GM12878 (cell line): ENCODE measurements around the gene HSD3B2. TPM values are rescaled to one million over a fixed set of nuclear protein-coding genes. Genes with fewer than 3 reads are reported as not detected.

Experiments
- ATAC-seq: fragments of 200-7000 bp; cut with Tn5 transposase; 3 replicates; pipeline ENCODE4 v1.9.1; 2020; ENCODE audit warnings: mild to moderate bottlenecking, moderate library complexity
- BruUV-seq: library from RNA; stranded (reverse); fragments of 400-500 nt; replicated peaks from 2 replicates; lab custom pipeline; 2021; lab: Mats Ljungman, UMichigan
- CTCF ChIA-PET: fragments of 300-600 bp; sonication (Branson Sonifier 250); formaldehyde crosslinking; extraction: SDS; loops from one replicate; lab custom pipeline; 2021; ENCODE audit warnings: inconsistent platforms; lab: Yijun Ruan, JAX
- POLR2A ChIA-PET: fragments of 350-600 bp; formaldehyde crosslinking; extraction: SDS; loops from one replicate; lab custom pipeline; 2021; ENCODE audit warnings: inconsistent platforms; lab: Charles Lee
- RAD21 ChIA-PET: fragments of 300-600 bp; sonication (Branson Sonifier 250); formaldehyde crosslinking; loops from one replicate; lab custom pipeline; 2023; ENCODE audit warnings: antibody characterized with exemption; ENCODE audit not compliant: unreplicated experiment; lab: Charles Lee
- SMC1A ChIA-PET: fragments of 300-600 bp; sonication (Branson Sonifier 250); formaldehyde crosslinking; loops from one replicate; lab custom pipeline; 2023; ENCODE audit not compliant: unreplicated experiment, uncharacterized antibody; lab: Charles Lee
- DNase-seq: peaks from one replicate; pipeline ENCODE4 v3.0.0-alpha.2; 2011; ENCODE audit warnings: low read depth, low spot score
- FAIRE-seq: peaks from 3 replicates; lab custom pipeline; 2011; peaks lifted over from hg19 to GRCh38; lab: Jason Lieb, UNC
- H2AFZ ChIP-seq: 2 replicates; pipeline ENCODE4 v1.6.0; 2011; ENCODE audit warnings: low read depth, low read length, control low read depth; ENCODE audit not compliant: control insufficient read depth
- H3K27ac ChIP-seq: 2 replicates; pipeline ENCODE4 v1.5.1; 2011; ENCODE audit warnings: control low read depth; ENCODE audit not compliant: control insufficient read depth, insufficient read depth
- H3K27me3 ChIP-seq, 2 experiments: replicated peaks in 1 of 2; 2 replicates each; pipeline versions ENCODE4 v1.6.0 to v1.6.1; 2011; ENCODE audit warnings: low read length in 1 of 2; ENCODE audit not compliant: control insufficient read depth in 2 of 2, insufficient read depth in 2 of 2
- H3K36me3 ChIP-seq, 2 experiments: 2 replicates each; pipeline ENCODE4 v1.5.1; 2011; ENCODE audit warnings: low read length in 1 of 2; ENCODE audit not compliant: control insufficient read depth in 2 of 2, insufficient read depth in 2 of 2
- H3K4me1 ChIP-seq: 2 replicates; pipeline ENCODE4 v1.6.1; 2011; ENCODE audit warnings: mild to moderate bottlenecking, low read length, moderate library complexity, mixed read lengths; ENCODE audit not compliant: control insufficient read depth, insufficient read depth
- H3K4me2 ChIP-seq: 2 replicates; pipeline ENCODE4 v1.6.0; 2011; ENCODE audit warnings: control low read depth; ENCODE audit not compliant: control insufficient read depth, insufficient read depth
- H3K4me3 ChIP-seq: fragments of 200-600 bp; sonication (generic); 2 replicates; pipeline ENCODE4 v1.5.1; 2016
- H3K79me2 ChIP-seq: 2 replicates; pipeline ENCODE4 v1.6.0; 2011; ENCODE audit warnings: low read length; ENCODE audit not compliant: control insufficient read depth, insufficient read depth
- H3K9ac ChIP-seq: 2 replicates; pipeline ENCODE4 v1.8.0; 2011; ENCODE audit warnings: low read length, control low read depth, mixed read lengths; ENCODE audit not compliant: control insufficient read depth, insufficient read depth
- H3K9me3 ChIP-seq: replicated peaks from 3 replicates; pipeline ENCODE4 v1.5.1; 2011; ENCODE audit warnings: mild to moderate bottlenecking, low read length; ENCODE audit not compliant: control insufficient read depth, insufficient read depth
- H4K20me1 ChIP-seq: 2 replicates; pipeline ENCODE4 v1.6.0; 2011; ENCODE audit not compliant: control insufficient read depth, insufficient read depth
- CBX5 ChIP-seq: sonication (generic); IDR thresholded peaks from 2 replicates; pipeline ENCODE4 v1.6.1; 2016; ENCODE audit warnings: low read depth, moderate library complexity, mild to moderate bottlenecking, inconsistent platforms
- CHD1 ChIP-seq: IDR thresholded peaks from 2 replicates; pipeline ENCODE4 v1.6.1; 2012; ENCODE audit warnings: low read depth, low read length, improper control_type of control experiment
- RCOR1 ChIP-seq: conservative IDR thresholded peaks from 2 replicates; pipeline ENCODE4 v1.6.1; 2012; ENCODE audit warnings: low read depth, low read length, improper control_type of control experiment
- SMC3 ChIP-seq: IDR thresholded peaks from 2 replicates; pipeline ENCODE4 v1.6.1; 2011; ENCODE audit warnings: low read length, improper control_type of control experiment, borderline replicate concordance
- WRNIP1 ChIP-seq: IDR thresholded peaks from 2 replicates; pipeline ENCODE4 v1.6.1; 2011; ENCODE audit warnings: low read depth, low read length, improper control_type of control experiment, borderline replicate concordance
- YBX1 ChIP-seq: fragments of 450-650 bp; IDR thresholded peaks from 2 replicates; pipeline ENCODE4 v1.6.1; 2016; ENCODE audit warnings: antibody characterized with exemption
- ZNF217 ChIP-seq: fragments of 450-650 bp; IDR thresholded peaks from 2 replicates; pipeline ENCODE4 v1.6.1; 2017; ENCODE audit warnings: antibody characterized with exemption, mild to moderate bottlenecking
- WGBS: methylation state at CpG from one replicate; pipeline ENCODE4 v1.1.6; 2016; ENCODE audit warnings: low lambda C conversion rate; ENCODE audit not compliant: insufficient replicate concordance, insufficient coverage; ENCODE audit errors: missing lambda C conversion rate; 5-methylcytosine and 5-hydroxymethylcytosine counted together
- in situ Hi-C: fragments of 300-500 bp; cut with MboI; formaldehyde crosslinking; loops from 9 replicates; pipeline ENCODE4 v1.14.3; 2018; ENCODE audit warnings: mixed read lengths
- intact Hi-C: fragments of 100-400 bp; cut with micrococcal nuclease; formaldehyde crosslinking; loops from one replicate; pipeline ENCODE4 v1.14.2; 2022; ENCODE audit not compliant: unreplicated experiment
- polyA plus RNA-seq, 11 experiments: library from polyadenylated mRNA; depleted of rRNA in 4 of 11; unstranded in 6 of 11; stranded (reverse) in 5 of 11; fragments of >200 nt; fragmentation: Nextera tagmentation in 4 of 11; fragmentation: Illumina TruSeq in 1 of 11; extraction: Ambion mirVana in 4 of 11; extraction: Trizol in 1 of 11; gene quantifications; 1 replicate in 1 of 11; 2 replicates in 10 of 11; pipeline versions ENCODE4 v1.2.1 to v1.2.3, GENCODE V29; 2011 to 2016; ENCODE audit warnings: inconsistent platforms in 2 of 11, missing spikeins in 2 of 11, low read depth in 1 of 11
- total RNA-seq, 4 experiments: library from RNA; depleted of rRNA in 3 of 4; stranded (reverse); fragments of >200 nt in 3 of 4; fragmentation: Illumina TruSeq in 1 of 4; extraction: Trizol in 1 of 4; gene quantifications; 2 replicates each; pipeline versions ENCODE4 v1.2.1 to v1.2.3, GENCODE V29; 2013 to 2021
- TF ChIP-seq, protein P1 (sequence below): fragments of 450-650 bp; IDR thresholded peaks from 2 replicates; pipeline ENCODE4 v1.6.1; 2017; ENCODE audit warnings: mild to moderate bottlenecking, low read depth, inconsistent platforms; ENCODE audit not compliant: poor library complexity, severe bottlenecking
- TF ChIP-seq, protein P2 (sequence below): fragments of 450-650 bp; IDR thresholded peaks from 2 replicates; pipeline ENCODE4 v1.6.1; 2017; ENCODE audit warnings: antibody characterized with exemption, mild to moderate bottlenecking, moderate library complexity

The HSD3B2 gene
- total and polyA plus RNA-seq, 10 of the 15 experiments (the other 5 are each of a cell fraction or from before 2014, with no cell fraction given): 0.56 TPM; not detected in 9

DNA sequence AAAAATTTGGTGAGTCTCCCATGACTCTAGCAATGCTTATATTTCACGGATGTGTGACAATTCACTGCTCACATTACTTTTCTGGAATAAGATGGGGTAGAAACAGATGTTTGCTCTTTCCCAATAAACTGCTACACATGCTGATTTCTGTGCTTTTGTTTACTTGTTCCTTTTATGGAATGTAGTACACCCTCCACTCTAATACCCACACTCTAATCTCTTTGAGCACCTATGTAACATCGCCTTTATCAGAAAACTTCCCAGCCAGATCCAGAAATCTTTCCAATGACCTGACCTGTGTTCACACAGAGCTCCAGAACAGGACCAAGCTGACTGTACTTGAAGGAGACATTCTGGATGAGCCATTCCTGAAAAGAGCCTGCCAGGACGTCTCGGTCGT, 4.2 kb downstream of the HSD3B2 start:
- H4K20me1 ChIP-seq: no peaks in the 10 kb centered on the region
- TF ChIP-seq, protein P1, sequence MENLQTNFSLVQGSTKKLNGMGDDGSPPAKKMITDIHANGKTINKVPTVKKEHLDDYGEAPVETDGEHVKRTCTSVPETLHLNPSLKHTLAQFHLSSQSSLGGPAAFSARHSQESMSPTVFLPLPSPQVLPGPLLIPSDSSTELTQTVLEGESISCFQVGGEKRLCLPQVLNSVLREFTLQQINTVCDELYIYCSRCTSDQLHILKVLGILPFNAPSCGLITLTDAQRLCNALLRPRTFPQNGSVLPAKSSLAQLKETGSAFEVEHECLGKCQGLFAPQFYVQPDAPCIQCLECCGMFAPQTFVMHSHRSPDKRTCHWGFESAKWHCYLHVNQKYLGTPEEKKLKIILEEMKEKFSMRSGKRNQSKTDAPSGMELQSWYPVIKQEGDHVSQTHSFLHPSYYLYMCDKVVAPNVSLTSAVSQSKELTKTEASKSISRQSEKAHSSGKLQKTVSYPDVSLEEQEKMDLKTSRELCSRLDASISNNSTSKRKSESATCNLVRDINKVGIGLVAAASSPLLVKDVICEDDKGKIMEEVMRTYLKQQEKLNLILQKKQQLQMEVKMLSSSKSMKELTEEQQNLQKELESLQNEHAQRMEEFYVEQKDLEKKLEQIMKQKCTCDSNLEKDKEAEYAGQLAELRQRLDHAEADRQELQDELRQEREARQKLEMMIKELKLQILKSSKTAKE: no peak
- TF ChIP-seq CHD1: no peak
- TF ChIP-seq, protein P2, sequence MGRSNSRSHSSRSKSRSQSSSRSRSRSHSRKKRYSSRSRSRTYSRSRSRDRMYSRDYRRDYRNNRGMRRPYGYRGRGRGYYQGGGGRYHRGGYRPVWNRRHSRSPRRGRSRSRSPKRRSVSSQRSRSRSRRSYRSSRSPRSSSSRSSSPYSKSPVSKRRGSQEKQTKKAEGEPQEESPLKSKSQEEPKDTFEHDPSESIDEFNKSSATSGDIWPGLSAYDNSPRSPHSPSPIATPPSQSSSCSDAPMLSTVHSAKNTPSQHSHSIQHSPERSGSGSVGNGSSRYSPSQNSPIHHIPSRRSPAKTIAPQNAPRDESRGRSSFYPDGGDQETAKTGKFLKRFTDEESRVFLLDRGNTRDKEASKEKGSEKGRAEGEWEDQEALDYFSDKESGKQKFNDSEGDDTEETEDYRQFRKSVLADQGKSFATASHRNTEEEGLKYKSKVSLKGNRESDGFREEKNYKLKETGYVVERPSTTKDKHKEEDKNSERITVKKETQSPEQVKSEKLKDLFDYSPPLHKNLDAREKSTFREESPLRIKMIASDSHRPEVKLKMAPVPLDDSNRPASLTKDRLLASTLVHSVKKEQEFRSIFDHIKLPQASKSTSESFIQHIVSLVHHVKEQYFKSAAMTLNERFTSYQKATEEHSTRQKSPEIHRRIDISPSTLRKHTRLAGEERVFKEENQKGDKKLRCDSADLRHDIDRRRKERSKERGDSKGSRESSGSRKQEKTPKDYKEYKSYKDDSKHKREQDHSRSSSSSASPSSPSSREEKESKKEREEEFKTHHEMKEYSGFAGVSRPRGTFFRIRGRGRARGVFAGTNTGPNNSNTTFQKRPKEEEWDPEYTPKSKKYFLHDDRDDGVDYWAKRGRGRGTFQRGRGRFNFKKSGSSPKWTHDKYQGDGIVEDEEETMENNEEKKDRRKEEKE: no peak
- no peak for TF ChIP-seq ZNF217
- TF ChIP-seq YBX1: no peak
- no peak for TF ChIP-seq CBX5
- no peak for TF ChIP-seq RCOR1
- TF ChIP-seq WRNIP1: no peak
- TF ChIP-seq SMC3: no peak
- DNase-seq (no peak), FAIRE-seq (no peak), ATAC-seq (no peak)
- H3K27ac ChIP-seq: no peak overlapping the region
- no peak overlapping the region for H3K4me2 ChIP-seq
- no TSS peak for BruUV-seq
- ChIA-PET CTCF (no interaction called here), SMC1A (no interaction called here), POLR2A (no interaction called here), RAD21 (no interaction called here)
- WGBS: 31% methylated on average over 5 of the region's 5 CpGs
- peaks cover 0 to 2% of the 10 kb centered on the region in 2 experiments; a peak in 1 of 4 replicates for H3K27me3 ChIP-seq
- no peaks in the 10 kb centered on the region for H3K79me2 ChIP-seq
- H3K9me3 ChIP-seq: no peaks in the 10 kb centered on the region
- intact Hi-C loops (no loop called here), in situ Hi-C loops (no loop called here)
- H3K4me3 ChIP-seq: no peak overlapping the region
- H2AFZ ChIP-seq: no peak overlapping the region
- H3K9ac ChIP-seq: no peak overlapping the region
- H3K4me1 ChIP-seq: no peaks in the 10 kb centered on the region
- H3K36me3 ChIP-seq: no peaks in the 10 kb centered on the region
